Measurements from ENCODE around the gene CXCR6. TPM values are rescaled to one million over a fixed set of nuclear protein-coding genes. Genes with fewer than 3 reads are reported as not detected.

CXCR6 gene
- total RNA-seq, 1 experiment from 2014 or later = not detected

DNA sequence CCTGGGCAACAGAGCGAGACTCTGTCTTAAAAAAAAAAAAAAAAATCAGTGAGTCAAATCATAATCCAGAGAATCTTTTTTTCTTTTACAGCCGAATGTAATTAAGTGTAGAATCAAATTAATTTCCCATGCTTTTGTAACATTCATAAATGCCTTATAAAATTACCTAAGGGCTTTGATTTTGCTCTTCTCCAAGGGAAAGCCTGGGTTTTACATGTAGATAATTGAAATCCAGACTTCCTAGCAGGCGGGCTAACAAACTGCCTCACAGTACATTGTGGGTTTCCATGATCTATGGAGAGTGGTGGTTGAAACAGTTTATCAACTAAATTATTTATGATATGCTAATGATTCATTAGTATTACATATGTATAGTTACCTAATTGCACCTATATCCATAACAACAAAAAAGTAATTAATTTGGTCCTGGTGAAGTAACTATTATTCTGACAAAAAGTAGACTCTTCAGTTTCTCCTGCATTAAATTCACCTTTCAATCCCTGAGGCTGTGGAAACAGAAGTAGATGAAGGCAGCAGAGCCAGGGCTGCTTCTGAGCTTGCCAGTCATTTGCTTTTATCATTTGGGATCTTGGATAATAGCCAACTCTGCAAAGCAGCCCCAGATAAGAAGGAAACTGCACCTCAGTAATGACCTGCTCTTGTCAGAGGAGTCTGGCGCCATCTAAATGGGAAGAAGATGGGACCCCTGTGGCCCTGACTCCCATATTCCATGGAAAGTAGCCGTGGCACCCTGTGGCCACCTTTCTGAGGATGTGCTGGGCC lies 47.4 kb upstream of the CXCR6 start:
- Mint-ChIP-seq H3K27me3 (ENCODE audit: low read depth) (peaks cover 2% of the 10 kb centered on the region; the same call in 1 of the 2 replicates), H3K4me1 (peaks cover 6% of the 10 kb centered on the region; the same call in 1 of the 2 replicates), H3K27ac (no peak overlapping the region), H3K9me3 (peaks cover 8% of the 10 kb centered on the region), H3K36me3 (no peaks in the 10 kb centered on the region), H3K4me3 (no peak overlapping the region)
- TF ChIP-seq FOXK1 (CRISPR knock-in tag; IDR thresholded peaks at IDR 0.05) (no peak), CREM (CRISPR knock-in tag; IDR thresholded peaks at IDR 0.05) (no peak), ZNF232 (CRISPR knock-in tag; IDR thresholded peaks at IDR 0.05) (no peak), ZNF512 (CRISPR knock-in tag; IDR thresholded peaks at IDR 0.05; ENCODE audit: borderline replicate concordance) (no peak), ZNF671 (CRISPR knock-in tag; IDR thresholded peaks at IDR 0.05) (no peak), PRDM15 (CRISPR knock-in tag; IDR thresholded peaks at IDR 0.05) (no peak), TEAD1 (CRISPR knock-in tag; IDR thresholded peaks at IDR 0.05) (no peak), JAZF1 (CRISPR knock-in tag; IDR thresholded peaks at IDR 0.05) (no peak), NFATC4 (CRISPR knock-in tag; IDR thresholded peaks at IDR 0.05) (no peak), RORB (CRISPR knock-in tag; IDR thresholded peaks at IDR 0.05) (no peak), AR (CRISPR knock-in tag; IDR thresholded peaks at IDR 0.05) (no peak), ELF4 (CRISPR knock-in tag; IDR thresholded peaks at IDR 0.05; ENCODE audit: low read depth) (no peak), GABPB1 (CRISPR knock-in tag; IDR thresholded peaks at IDR 0.05) (no peak), KAT7 (CRISPR knock-in tag; IDR thresholded peaks at IDR 0.05; ENCODE audit: borderline replicate concordance) (no peak)
- TF ChIP-seq, protein P1, sequence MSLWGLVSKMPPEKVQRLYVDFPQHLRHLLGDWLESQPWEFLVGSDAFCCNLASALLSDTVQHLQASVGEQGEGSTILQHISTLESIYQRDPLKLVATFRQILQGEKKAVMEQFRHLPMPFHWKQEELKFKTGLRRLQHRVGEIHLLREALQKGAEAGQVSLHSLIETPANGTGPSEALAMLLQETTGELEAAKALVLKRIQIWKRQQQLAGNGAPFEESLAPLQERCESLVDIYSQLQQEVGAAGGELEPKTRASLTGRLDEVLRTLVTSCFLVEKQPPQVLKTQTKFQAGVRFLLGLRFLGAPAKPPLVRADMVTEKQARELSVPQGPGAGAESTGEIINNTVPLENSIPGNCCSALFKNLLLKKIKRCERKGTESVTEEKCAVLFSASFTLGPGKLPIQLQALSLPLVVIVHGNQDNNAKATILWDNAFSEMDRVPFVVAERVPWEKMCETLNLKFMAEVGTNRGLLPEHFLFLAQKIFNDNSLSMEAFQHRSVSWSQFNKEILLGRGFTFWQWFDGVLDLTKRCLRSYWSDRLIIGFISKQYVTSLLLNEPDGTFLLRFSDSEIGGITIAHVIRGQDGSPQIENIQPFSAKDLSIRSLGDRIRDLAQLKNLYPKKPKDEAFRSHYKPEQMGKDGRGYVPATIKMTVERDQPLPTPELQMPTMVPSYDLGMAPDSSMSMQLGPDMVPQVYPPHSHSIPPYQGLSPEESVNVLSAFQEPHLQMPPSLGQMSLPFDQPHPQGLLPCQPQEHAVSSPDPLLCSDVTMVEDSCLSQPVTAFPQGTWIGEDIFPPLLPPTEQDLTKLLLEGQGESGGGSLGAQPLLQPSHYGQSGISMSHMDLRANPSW (CRISPR knock-in tag; conservative IDR thresholded peaks at IDR 0.05; ENCODE audit: low read depth) = no peak
- TF ChIP-seq, protein P2, sequence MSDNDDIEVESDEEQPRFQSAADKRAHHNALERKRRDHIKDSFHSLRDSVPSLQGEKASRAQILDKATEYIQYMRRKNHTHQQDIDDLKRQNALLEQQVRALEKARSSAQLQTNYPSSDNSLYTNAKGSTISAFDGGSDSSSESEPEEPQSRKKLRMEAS (CRISPR knock-in tag; IDR thresholded peaks at IDR 0.05) = no peak
- TF ChIP-seq, protein P3, sequence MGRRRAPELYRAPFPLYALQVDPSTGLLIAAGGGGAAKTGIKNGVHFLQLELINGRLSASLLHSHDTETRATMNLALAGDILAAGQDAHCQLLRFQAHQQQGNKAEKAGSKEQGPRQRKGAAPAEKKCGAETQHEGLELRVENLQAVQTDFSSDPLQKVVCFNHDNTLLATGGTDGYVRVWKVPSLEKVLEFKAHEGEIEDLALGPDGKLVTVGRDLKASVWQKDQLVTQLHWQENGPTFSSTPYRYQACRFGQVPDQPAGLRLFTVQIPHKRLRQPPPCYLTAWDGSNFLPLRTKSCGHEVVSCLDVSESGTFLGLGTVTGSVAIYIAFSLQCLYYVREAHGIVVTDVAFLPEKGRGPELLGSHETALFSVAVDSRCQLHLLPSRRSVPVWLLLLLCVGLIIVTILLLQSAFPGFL (CRISPR knock-in tag; IDR thresholded peaks at IDR 0.05; ENCODE audit: borderline replicate concordance) = no peak
- TF ChIP-seq, protein P4, sequence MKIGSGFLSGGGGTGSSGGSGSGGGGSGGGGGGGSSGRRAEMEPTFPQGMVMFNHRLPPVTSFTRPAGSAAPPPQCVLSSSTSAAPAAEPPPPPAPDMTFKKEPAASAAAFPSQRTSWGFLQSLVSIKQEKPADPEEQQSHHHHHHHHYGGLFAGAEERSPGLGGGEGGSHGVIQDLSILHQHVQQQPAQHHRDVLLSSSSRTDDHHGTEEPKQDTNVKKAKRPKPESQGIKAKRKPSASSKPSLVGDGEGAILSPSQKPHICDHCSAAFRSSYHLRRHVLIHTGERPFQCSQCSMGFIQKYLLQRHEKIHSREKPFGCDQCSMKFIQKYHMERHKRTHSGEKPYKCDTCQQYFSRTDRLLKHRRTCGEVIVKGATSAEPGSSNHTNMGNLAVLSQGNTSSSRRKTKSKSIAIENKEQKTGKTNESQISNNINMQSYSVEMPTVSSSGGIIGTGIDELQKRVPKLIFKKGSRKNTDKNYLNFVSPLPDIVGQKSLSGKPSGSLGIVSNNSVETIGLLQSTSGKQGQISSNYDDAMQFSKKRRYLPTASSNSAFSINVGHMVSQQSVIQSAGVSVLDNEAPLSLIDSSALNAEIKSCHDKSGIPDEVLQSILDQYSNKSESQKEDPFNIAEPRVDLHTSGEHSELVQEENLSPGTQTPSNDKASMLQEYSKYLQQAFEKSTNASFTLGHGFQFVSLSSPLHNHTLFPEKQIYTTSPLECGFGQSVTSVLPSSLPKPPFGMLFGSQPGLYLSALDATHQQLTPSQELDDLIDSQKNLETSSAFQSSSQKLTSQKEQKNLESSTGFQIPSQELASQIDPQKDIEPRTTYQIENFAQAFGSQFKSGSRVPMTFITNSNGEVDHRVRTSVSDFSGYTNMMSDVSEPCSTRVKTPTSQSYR (CRISPR knock-in tag; IDR thresholded peaks at IDR 0.05) = no peak
- DNase-seq (ENCODE audit: low spot score) = no peak
- ATAC-seq = no peak
- POLR2A ChIA-PET = no interaction called here
- CTCF ChIA-PET = no interaction called here

Data from WTC11 (cell line).